HepG2 (cell line): ENCODE data around the gene RASGRF1. TPM values are rescaled to one million over a fixed set of nuclear protein-coding genes. Genes with fewer than 3 reads are reported as not detected.
A peak's percentile ranks its signal among the peaks of the same experiment; 100 is the strongest.

Experiments
- ESRRA ChIP-seq: sonication (generic); formaldehyde crosslinking; IDR thresholded peaks from 2 replicates; pipeline ENCODE4 v1.5.1; 2020; ENCODE audit warnings: mild to moderate bottlenecking, low read depth, missing genetic modification reagents
- ETV6 ChIP-seq: sonication (generic); formaldehyde crosslinking; conservative IDR thresholded peaks from 2 replicates; pipeline ENCODE4 v1.4.0; 2020; ENCODE audit warnings: missing genetic modification reagents
- FOSL1 ChIP-seq: sonication (generic); formaldehyde crosslinking; IDR thresholded peaks from 2 replicates; pipeline ENCODE4 v1.9.0; 2021; ENCODE audit warnings: missing genetic modification reagents, borderline replicate concordance
- HDAC2 ChIP-seq: sonication (generic); formaldehyde crosslinking; IDR thresholded peaks from 2 replicates; pipeline ENCODE4 v1.4.0; 2020; ENCODE audit warnings: missing genetic modification reagents
- KDM5B ChIP-seq: sonication (generic); formaldehyde crosslinking; IDR thresholded peaks from 2 replicates; pipeline ENCODE4 v1.4.0; 2020; ENCODE audit warnings: missing genetic modification reagents, mild to moderate bottlenecking, borderline replicate concordance
- NCOA2 ChIP-seq: sonication (generic); formaldehyde crosslinking; IDR thresholded peaks from 2 replicates; pipeline ENCODE4 v1.8.0; 2022; ENCODE audit warnings: inconsistent platforms
- NCOA5 ChIP-seq: sonication (generic); formaldehyde crosslinking; IDR thresholded peaks from 2 replicates; pipeline ENCODE4 v1.4.0; 2020; ENCODE audit warnings: missing genetic modification reagents
- NFYB ChIP-seq: sonication (generic); formaldehyde crosslinking; IDR thresholded peaks from 2 replicates; pipeline ENCODE4 v1.4.0; 2020; ENCODE audit warnings: missing genetic modification reagents
- NKX3-1 ChIP-seq: sonication (generic); formaldehyde crosslinking; IDR thresholded peaks from 2 replicates; pipeline ENCODE4 v1.5.0; 2020; ENCODE audit warnings: missing genetic modification reagents
- NR2F1 ChIP-seq, 2 experiments: fragments of 450-650 bp in 1 of 2; formaldehyde crosslinking in 1 of 2; IDR thresholded peaks; 2 replicates each; pipeline versions ENCODE4 v1.5.0 to v1.6.1; 2016 to 2020; ENCODE audit warnings: mild to moderate bottlenecking in 1 of 2, missing compliant biosample characterization in 1 of 2, missing genetic modification reagents in 1 of 2, moderate library complexity in 1 of 2
- RAD51 ChIP-seq: fragments of 450-650 bp; IDR thresholded peaks from 2 replicates; pipeline ENCODE4 v1.6.1; 2016; ENCODE audit warnings: borderline replicate concordance
- RFX3 ChIP-seq: IDR thresholded peaks from 2 replicates; pipeline ENCODE4 v1.6.1; 2016; ENCODE audit warnings: missing biosample characterization, missing genetic modification reagents
- SRF ChIP-seq: IDR thresholded peaks from 2 replicates; pipeline ENCODE4 v1.6.1; 2011; ENCODE audit warnings: mild to moderate bottlenecking, low read depth, low read length, moderate library complexity
- ZFP90 ChIP-seq: sonication (generic); formaldehyde crosslinking; IDR thresholded peaks from 2 replicates; pipeline ENCODE4 v1.8.0; 2022; ENCODE audit warnings: missing genetic modification reagents, mild to moderate bottlenecking, inconsistent platforms, borderline replicate concordance
- ZNF484 ChIP-seq: sonication (generic); formaldehyde crosslinking; IDR thresholded peaks from 2 replicates; pipeline ENCODE4 v1.5.1; 2020; ENCODE audit warnings: mild to moderate bottlenecking, low read depth, missing genetic modification reagents, borderline replicate concordance
- ZNF549 ChIP-seq: sonication (generic); formaldehyde crosslinking; IDR thresholded peaks from 2 replicates; pipeline ENCODE4 v1.5.0; 2020; ENCODE audit warnings: missing genetic modification reagents
- ZNF746 ChIP-seq: sonication (generic); formaldehyde crosslinking; IDR thresholded peaks from 2 replicates; pipeline ENCODE4 v1.8.0; 2022; ENCODE audit warnings: mild to moderate bottlenecking, missing genetic modification reagents
- ZNF790 ChIP-seq: sonication (generic); formaldehyde crosslinking; IDR thresholded peaks from 2 replicates; pipeline ENCODE4 v1.8.0; 2022; ENCODE audit warnings: missing genetic modification reagents, mild to moderate bottlenecking, borderline replicate concordance
- polyA plus RNA-seq, 8 experiments: library from polyadenylated mRNA; depleted of rRNA in 3 of 8; stranded (reverse) in 7 of 8; unstranded in 1 of 8; fragments of >200 nt; fragmentation: Illumina TruSeq in 4 of 8; extraction: Trizol in 4 of 8; gene quantifications; 2 replicates each; pipeline versions ENCODE4 v1.2.1 to v1.2.3, GENCODE V29; 2011 to 2016; ENCODE audit warnings: low read depth in 4 of 8, missing spikeins in 1 of 8, mixed read lengths in 1 of 8; ENCODE audit not compliant: insufficient read depth in 1 of 8
- total RNA-seq, 5 experiments: library from RNA; depleted of rRNA; stranded (reverse); fragments of >200 nt; fragmentation: Illumina TruSeq; extraction: Trizol; gene quantifications; 2 replicates each; pipeline ENCODE4 v1.2.3, GENCODE V29; 2016; ENCODE audit warnings: low read depth in 1 of 5
- TF ChIP-seq, protein P1 (sequence below): sonication (generic); formaldehyde crosslinking; IDR thresholded peaks from 2 replicates; pipeline ENCODE4 v1.5.0; 2020; ENCODE audit warnings: missing genetic modification reagents
- TF ChIP-seq, protein P2 (sequence below): sonication (generic); formaldehyde crosslinking; IDR thresholded peaks from 2 replicates; pipeline ENCODE4 v1.9.0; 2021; ENCODE audit warnings: missing genetic modification reagents, borderline replicate concordance
- TF ChIP-seq, protein P3 (sequence below): IDR thresholded peaks from 2 replicates; pipeline ENCODE4 v1.6.1; 2018; ENCODE audit warnings: missing genetic modification reagents
- TF ChIP-seq, protein P4 (sequence below): sonication (generic); formaldehyde crosslinking; IDR thresholded peaks from 2 replicates; pipeline ENCODE4 v1.8.0; 2022; ENCODE audit warnings: mild to moderate bottlenecking, missing genetic modification reagents, moderate library complexity
- TF ChIP-seq, protein P5 (sequence below): sonication (generic); formaldehyde crosslinking; IDR thresholded peaks from 2 replicates; pipeline ENCODE4 v1.4.0; 2020; ENCODE audit warnings: missing genetic modification reagents, mild to moderate bottlenecking, borderline replicate concordance

Gene RASGRF1
- total and polyA plus RNA-seq, 2 of the 13 experiments (the other 11 are each of a cell fraction or from before 2014, with no cell fraction given), result 0.55 to 3.0 TPM

DNA sequence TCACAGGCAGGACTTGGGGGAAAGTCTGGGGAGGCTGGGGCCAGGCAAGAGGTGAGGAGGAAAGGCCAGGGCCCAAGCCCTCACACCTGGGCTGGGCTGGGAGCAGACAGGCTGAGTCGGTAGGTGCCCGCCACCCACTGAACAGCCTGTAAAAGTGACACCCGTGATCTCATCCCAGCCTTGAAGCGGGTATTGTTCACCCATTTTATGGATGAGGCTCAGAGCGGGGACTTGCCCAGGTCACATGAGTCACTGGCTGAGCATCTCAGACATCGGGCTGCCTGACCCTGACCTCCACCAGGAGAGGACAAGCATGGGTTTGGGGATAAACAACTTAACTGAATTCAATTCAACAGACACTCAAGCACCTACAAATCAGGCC is 93.7 kb downstream of the RASGRF1 start (continued):
- TF ChIP-seq NR2F1 (CRISPR knock-in tag; IDR thresholded peaks at IDR 0.05) (peak; percentile 84 to 89), ZNF484 (CRISPR knock-in tag) (no peak), ZNF790 (CRISPR knock-in tag) (no peak), FOSL1 (CRISPR knock-in tag) (peak; percentile 87; the same call in 1 of the 2 replicates), SRF (no peak), NCOA5 (CRISPR knock-in tag) (no peak), RAD51 (no peak; the same call in 1 of the 2 replicates), KDM5B (CRISPR knock-in tag) (no peak), NKX3-1 (no peak), ETV6 (no peak), ESRRA (CRISPR knock-in tag) (no peak), RFX3 (CRISPR knock-in tag) (no peak), ZNF746 (CRISPR knock-in tag) (no peak), NFYB (CRISPR knock-in tag) (no peak), NCOA2 (CRISPR knock-in tag) (peak; percentile 89), HDAC2 (peak; percentile 47; the same call in 1 of the 2 replicates), ZNF549 (CRISPR knock-in tag) (no peak), ZFP90 (CRISPR knock-in tag) (no peak)
- TF ChIP-seq, protein P1, sequence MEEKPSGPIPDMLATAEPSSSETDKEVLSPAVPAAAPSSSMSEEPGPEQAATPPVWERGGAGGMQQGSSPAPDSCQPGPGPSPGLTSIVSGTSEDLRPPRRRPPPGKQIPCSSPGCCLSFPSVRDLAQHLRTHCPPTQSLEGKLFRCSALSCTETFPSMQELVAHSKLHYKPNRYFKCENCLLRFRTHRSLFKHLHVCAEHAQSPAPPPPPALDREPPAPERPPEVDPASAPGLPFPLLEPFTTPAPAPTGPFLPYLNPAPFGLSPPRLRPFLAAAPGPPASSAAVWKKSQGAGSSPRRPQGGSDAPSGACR (CRISPR knock-in tag), result 0 out of 2 replicates have a peak, but pooled peaks have one; percentile 37
- TF ChIP-seq, protein P2, sequence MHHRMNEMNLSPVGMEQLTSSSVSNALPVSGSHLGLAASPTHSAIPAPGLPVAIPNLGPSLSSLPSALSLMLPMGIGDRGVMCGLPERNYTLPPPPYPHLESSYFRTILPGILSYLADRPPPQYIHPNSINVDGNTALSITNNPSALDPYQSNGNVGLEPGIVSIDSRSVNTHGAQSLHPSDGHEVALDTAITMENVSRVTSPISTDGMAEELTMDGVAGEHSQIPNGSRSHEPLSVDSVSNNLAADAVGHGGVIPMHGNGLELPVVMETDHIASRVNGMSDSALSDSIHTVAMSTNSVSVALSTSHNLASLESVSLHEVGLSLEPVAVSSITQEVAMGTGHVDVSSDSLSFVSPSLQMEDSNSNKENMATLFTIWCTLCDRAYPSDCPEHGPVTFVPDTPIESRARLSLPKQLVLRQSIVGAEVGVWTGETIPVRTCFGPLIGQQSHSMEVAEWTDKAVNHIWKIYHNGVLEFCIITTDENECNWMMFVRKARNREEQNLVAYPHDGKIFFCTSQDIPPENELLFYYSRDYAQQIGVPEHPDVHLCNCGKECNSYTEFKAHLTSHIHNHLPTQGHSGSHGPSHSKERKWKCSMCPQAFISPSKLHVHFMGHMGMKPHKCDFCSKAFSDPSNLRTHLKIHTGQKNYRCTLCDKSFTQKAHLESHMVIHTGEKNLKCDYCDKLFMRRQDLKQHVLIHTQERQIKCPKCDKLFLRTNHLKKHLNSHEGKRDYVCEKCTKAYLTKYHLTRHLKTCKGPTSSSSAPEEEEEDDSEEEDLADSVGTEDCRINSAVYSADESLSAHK (CRISPR knock-in tag), result no peak
- TF ChIP-seq, protein P3, sequence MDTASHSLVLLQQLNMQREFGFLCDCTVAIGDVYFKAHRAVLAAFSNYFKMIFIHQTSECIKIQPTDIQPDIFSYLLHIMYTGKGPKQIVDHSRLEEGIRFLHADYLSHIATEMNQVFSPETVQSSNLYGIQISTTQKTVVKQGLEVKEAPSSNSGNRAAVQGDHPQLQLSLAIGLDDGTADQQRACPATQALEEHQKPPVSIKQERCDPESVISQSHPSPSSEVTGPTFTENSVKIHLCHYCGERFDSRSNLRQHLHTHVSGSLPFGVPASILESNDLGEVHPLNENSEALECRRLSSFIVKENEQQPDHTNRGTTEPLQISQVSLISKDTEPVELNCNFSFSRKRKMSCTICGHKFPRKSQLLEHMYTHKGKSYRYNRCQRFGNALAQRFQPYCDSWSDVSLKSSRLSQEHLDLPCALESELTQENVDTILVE (CRISPR knock-in tag), result 0 out of 2 replicates have a peak, but pooled peaks have one; percentile 25
- TF ChIP-seq, protein P4, sequence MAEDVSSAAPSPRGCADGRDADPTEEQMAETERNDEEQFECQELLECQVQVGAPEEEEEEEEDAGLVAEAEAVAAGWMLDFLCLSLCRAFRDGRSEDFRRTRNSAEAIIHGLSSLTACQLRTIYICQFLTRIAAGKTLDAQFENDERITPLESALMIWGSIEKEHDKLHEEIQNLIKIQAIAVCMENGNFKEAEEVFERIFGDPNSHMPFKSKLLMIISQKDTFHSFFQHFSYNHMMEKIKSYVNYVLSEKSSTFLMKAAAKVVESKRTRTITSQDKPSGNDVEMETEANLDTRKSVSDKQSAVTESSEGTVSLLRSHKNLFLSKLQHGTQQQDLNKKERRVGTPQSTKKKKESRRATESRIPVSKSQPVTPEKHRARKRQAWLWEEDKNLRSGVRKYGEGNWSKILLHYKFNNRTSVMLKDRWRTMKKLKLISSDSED, result no peak
- TF ChIP-seq, protein P5, sequence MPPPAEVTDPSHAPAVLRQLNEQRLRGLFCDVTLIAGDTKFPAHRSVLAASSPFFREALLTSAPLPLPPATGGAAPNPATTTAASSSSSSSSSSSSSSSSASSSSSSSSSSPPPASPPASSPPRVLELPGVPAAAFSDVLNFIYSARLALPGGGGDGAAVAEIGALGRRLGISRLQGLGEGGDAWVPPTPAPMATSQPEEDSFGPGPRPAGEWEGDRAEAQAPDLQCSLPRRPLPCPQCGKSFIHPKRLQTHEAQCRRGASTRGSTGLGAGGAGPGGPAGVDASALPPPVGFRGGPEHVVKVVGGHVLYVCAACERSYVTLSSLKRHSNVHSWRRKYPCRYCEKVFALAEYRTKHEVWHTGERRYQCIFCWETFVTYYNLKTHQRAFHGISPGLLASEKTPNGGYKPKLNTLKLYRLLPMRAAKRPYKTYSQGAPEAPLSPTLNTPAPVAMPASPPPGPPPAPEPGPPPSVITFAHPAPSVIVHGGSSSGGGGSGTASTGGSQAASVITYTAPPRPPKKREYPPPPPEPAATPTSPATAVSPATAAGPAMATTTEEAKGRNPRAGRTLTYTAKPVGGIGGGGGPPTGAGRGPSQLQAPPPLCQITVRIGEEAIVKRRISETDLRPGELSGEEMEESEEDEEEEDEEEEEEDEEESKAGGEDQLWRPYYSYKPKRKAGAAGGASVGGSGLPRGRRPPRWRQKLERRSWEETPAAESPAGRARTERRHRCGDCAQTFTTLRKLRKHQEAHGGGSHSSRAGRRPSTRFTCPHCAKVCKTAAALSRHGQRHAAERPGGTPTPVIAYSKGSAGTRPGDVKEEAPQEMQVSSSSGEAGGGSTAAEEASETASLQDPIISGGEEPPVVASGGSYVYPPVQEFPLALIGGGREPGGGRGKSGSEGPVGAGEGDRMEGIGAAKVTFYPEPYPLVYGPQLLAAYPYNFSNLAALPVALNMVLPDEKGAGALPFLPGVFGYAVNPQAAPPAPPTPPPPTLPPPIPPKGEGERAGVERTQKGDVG (CRISPR knock-in tag), result peak; percentile 84
